B cell (primary cell): Measurements from ENCODE around the gene CAP2. TPM values are rescaled to one million over a fixed set of nuclear protein-coding genes. Genes with fewer than 3 reads are reported as not detected.
"Not testable (repeated sequence)": the region's sequence is repeated elsewhere in the genome, so short reads cannot be mapped to it uniquely, and the experiment has no call there.

Experiments
- ATAC-seq: fragments of 200-7000 bp; cut with Tn5 transposase; one replicate; pipeline ENCODE4 v1.10.0; 2021; ENCODE audit warnings: low read depth, mild to moderate bottlenecking, moderate number of reproducible peaks, moderate library complexity
- CTCF ChIA-PET: fragments of 350-600 bp; sonication (Branson Sonifier 250); formaldehyde crosslinking; loops from one replicate; lab custom pipeline; 2021; ENCODE audit warnings: antibody characterized with exemption, inconsistent platforms; lab: Charles Lee
- POLR2A ChIA-PET: fragments of 350-600 bp; sonication (Branson Sonifier 250); formaldehyde crosslinking; loops from one replicate; lab custom pipeline; 2021; ENCODE audit warnings: antibody characterized with exemption; lab: Charles Lee
- DNase-seq: peaks from one replicate; pipeline ENCODE4 v3.0.0; 2013
- H2AFZ ChIP-seq: 2 replicates; pipeline ENCODE4 v1.6.1; 2012; ENCODE audit warnings: mild to moderate bottlenecking, low read depth, low read length; ENCODE audit not compliant: insufficient read depth, poor library complexity, severe bottlenecking
- H3K27ac ChIP-seq, 2 donors: 1 replicate in 1 of 2; 2 replicates in 1 of 2; pipeline ENCODE4 v1.5.1; 2012 to 2013; ENCODE audit warnings: low read length in 2 of 2, mild to moderate bottlenecking in 2 of 2, moderate library complexity in 1 of 2
- H3K27me3 ChIP-seq, 4 experiments: fragments of 200-600 bp in 1 of 4; sonication (generic) in 1 of 4; replicated peaks in 1 of 4; 1 replicate in 2 of 4; 2 replicates in 2 of 4; pipeline versions ENCODE4 v1.6.1 to v1.7.0; 2013 to 2016; ENCODE audit warnings: low read length in 3 of 4, mild to moderate bottlenecking in 2 of 4, mixed read lengths in 1 of 4, moderate library complexity in 1 of 4; ENCODE audit not compliant: insufficient read depth in 4 of 4, control insufficient read depth in 3 of 4; ENCODE audit errors: control extremely low read depth in 1 of 4
- H3K36me3 ChIP-seq, 2 experiments: replicated peaks in 1 of 2; 1 replicate in 1 of 2; 2 replicates in 1 of 2; pipeline versions ENCODE4 v1.6.1 to v1.7.1; 2013; ENCODE audit warnings: low read length in 1 of 2; ENCODE audit not compliant: insufficient read depth in 2 of 2, control insufficient read depth in 1 of 2; ENCODE audit errors: control extremely low read depth in 1 of 2, extremely low read depth in 1 of 2
- H3K4me1 ChIP-seq, 2 donors: fragments of 200-600 bp in 1 of 2; sonication (generic) in 1 of 2; 1 replicate in 1 of 2; 2 replicates in 1 of 2; pipeline versions ENCODE4 v1.5.1 to v1.6.1; 2013 to 2017; ENCODE audit warnings: low read length in 2 of 2; ENCODE audit not compliant: control insufficient read depth in 2 of 2, insufficient read depth in 2 of 2
- H3K4me2 ChIP-seq: replicated peaks from 2 replicates; pipeline ENCODE3; 2012; ENCODE audit warnings: mild to moderate bottlenecking, low read depth, low read length; ENCODE audit not compliant: poor library complexity, severe bottlenecking
- H3K4me3 ChIP-seq, 5 experiments: fragments of 200-600 bp in 1 of 5; sonication (generic) in 1 of 5; 1 replicate in 3 of 5; 2 replicates in 2 of 5; pipeline versions ENCODE4 v1.5.1 to v1.7.0; 2011 to 2016; ENCODE audit warnings: low read length in 4 of 5, mild to moderate bottlenecking in 4 of 5, low read depth in 2 of 5, control low read depth in 1 of 5, moderate library complexity in 1 of 5; ENCODE audit not compliant: insufficient read depth in 1 of 5; ENCODE audit errors: control extremely low read depth in 1 of 5, extremely low read depth in 1 of 5
- H3K79me2 ChIP-seq: fragments of 200-600 bp; sonication (generic); one replicate; pipeline ENCODE4 v1.6.0; 2016; ENCODE audit warnings: low read length; ENCODE audit not compliant: control insufficient read depth, insufficient read depth
- H3K9ac ChIP-seq: fragments of 200-600 bp; sonication (generic); 2 replicates; pipeline ENCODE4 v1.6.1; 2017; ENCODE audit warnings: mild to moderate bottlenecking, low read length, moderate library complexity
- H3K9me3 ChIP-seq, 3 donors: one replicate each; pipeline versions ENCODE4 v1.6.1 to v1.7.1; 2013; ENCODE audit warnings: low read length in 2 of 3; ENCODE audit not compliant: control insufficient read depth in 2 of 3, insufficient read depth in 1 of 3; ENCODE audit errors: control extremely low read depth in 1 of 3
- H4K20me1 ChIP-seq: 2 replicates; pipeline ENCODE4 v1.6.0; 2012; ENCODE audit warnings: mild to moderate bottlenecking, low read length; ENCODE audit not compliant: insufficient read depth, control insufficient read depth, poor library complexity, severe bottlenecking
- H3K27ac Mint-ChIP-seq: one replicate; pipeline ENCODE4 v1.8.0; 2021; ENCODE audit warnings: mixed read lengths
- H3K27me3 Mint-ChIP-seq: one replicate; pipeline ENCODE4 v1.8.0; 2021; ENCODE audit warnings: mixed read lengths
- H3K4me1 Mint-ChIP-seq: one replicate; pipeline ENCODE4 v1.8.0; 2021; ENCODE audit warnings: mixed read lengths
- H3K4me3 Mint-ChIP-seq: one replicate; pipeline ENCODE4 v1.8.0; 2021; ENCODE audit warnings: mixed read lengths
- H3K9me3 Mint-ChIP-seq: one replicate; pipeline ENCODE4 v1.8.0; 2022; ENCODE audit warnings: mixed read lengths; ENCODE audit not compliant: insufficient read depth
- EZH2 ChIP-seq: IDR thresholded peaks from 2 replicates; pipeline ENCODE4 v1.6.1; 2012; ENCODE audit warnings: borderline replicate concordance, low read depth, mild to moderate bottlenecking, moderate library complexity, low read length; ENCODE audit not compliant: insufficient read depth, poor library complexity, severe bottlenecking
- WGBS: methylation state at CpG from one replicate; pipeline ENCODE4 v1.1.5; 2013; ENCODE audit warnings: missing lambda C conversion rate; ENCODE audit not compliant: insufficient coverage; 5-methylcytosine and 5-hydroxymethylcytosine counted together
- intact Hi-C: fragments of 100-400 bp; cut with micrococcal nuclease; formaldehyde crosslinking; loops from one replicate; pipeline ENCODE4 v1.10.0; 2022
- polyA plus RNA-seq: library from polyadenylated mRNA; depleted of rRNA; stranded (reverse); fragments of >200 nt; gene quantifications from 2 replicates; pipeline ENCODE4 v1.2.3, GENCODE V29; 2012
- total RNA-seq, 2 donors: library from RNA; stranded (reverse); fragments of 120-200 nt in 1 of 2; gene quantifications; 1 replicate in 1 of 2; 2 replicates in 1 of 2; pipeline versions ENCODE4 v1.2.3 to v1.2.4, GENCODE V29; 2013 to 2022
- TF ChIP-seq, protein P1 (sequence below): fragments of 200-600 bp; IDR thresholded peaks from one replicate; pipeline ENCODE4 v1.8.0; 2022; ENCODE audit warnings: antibody characterized with exemption, mild to moderate bottlenecking

Gene CAP2
- total and polyA plus RNA-seq, 2 donors (not counting 1 experiment from before 2014, with no cell fraction given): not detected

DNA sequence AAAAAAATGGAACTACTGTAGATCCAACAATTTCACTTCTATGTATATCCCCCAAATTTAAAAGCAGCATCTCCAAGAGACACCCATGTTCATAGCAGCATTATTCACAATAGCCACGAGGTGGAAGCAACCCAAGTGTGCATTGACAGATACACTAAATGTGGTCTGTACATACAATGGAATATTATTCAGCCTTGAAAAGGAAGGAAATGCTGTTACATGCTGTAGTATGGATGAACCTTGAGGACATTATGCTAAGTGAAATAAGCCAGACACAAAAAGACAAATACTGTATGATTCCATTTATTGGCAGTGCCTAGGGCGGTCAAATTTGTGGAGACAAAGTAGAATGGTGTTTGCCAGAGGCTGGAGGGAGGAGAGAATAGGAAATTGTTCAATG lies 34.2 kb downstream of the CAP2 start:
- Histone ChIP-seq H3K79me2 (no peaks in the 10 kb centered on the region), H2AFZ (no peak overlapping the region), H3K9me3 (no peaks in the 10 kb centered on the region), H3K4me3 (no peak overlapping the region), H3K36me3 (no peaks in the 10 kb centered on the region), H3K27me3 (no peaks in the 10 kb centered on the region), H3K4me1 (no peaks in the 10 kb centered on the region), H3K27ac (no peak overlapping the region), H4K20me1 (no peaks in the 10 kb centered on the region), H3K4me2 (no peak overlapping the region), H3K9ac (no peak overlapping the region)
- no peak overlapping the region for H3K4me3 Mint-ChIP-seq
- no CpG with 5 or more reads among the region's 2 CpGs for WGBS
- no peak for TF ChIP-seq EZH2
- TF ChIP-seq, protein P1, sequence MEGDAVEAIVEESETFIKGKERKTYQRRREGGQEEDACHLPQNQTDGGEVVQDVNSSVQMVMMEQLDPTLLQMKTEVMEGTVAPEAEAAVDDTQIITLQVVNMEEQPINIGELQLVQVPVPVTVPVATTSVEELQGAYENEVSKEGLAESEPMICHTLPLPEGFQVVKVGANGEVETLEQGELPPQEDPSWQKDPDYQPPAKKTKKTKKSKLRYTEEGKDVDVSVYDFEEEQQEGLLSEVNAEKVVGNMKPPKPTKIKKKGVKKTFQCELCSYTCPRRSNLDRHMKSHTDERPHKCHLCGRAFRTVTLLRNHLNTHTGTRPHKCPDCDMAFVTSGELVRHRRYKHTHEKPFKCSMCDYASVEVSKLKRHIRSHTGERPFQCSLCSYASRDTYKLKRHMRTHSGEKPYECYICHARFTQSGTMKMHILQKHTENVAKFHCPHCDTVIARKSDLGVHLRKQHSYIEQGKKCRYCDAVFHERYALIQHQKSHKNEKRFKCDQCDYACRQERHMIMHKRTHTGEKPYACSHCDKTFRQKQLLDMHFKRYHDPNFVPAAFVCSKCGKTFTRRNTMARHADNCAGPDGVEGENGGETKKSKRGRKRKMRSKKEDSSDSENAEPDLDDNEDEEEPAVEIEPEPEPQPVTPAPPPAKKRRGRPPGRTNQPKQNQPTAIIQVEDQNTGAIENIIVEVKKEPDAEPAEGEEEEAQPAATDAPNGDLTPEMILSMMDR: no peak
- intact Hi-C loops: no loop called here
- CTCF ChIA-PET: no interaction called here
- no peak for DNase-seq
- no peak overlapping the region for H3K27ac Mint-ChIP-seq
- ATAC-seq: no peak
- H3K9me3 Mint-ChIP-seq: peaks cover 2% of the 10 kb centered on the region
- POLR2A ChIA-PET: no interaction called here
- H3K4me1 Mint-ChIP-seq: no peaks in the 10 kb centered on the region
- H3K27me3 Mint-ChIP-seq: peaks cover 4% of the 10 kb centered on the region

DNA sequence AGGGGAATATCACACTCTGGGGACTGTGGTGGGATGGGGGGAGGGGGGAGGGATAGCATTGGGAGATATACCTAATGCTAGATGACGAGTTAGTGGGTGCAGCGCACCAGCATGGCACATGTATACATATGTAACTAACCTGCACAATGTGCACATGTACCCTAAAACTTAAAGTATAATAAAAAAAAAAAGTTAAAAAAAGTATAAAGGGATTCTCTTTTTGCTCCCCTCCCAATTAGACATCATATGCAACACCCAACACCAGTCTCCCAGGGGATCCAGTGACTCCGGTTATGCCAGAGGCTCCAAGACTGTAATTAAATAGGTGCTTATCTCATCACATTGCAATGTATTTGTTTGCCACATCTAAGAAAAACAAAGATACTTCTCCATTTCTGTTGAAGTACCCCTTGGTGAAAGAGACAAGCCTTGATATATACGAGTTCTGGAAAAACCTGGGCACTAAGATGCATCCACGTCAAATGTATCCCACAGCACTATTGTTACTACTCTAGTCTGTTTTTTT lies 35.3 kb downstream of the CAP2 start:
- H3K79me2 ChIP-seq, H3K27ac Mint-ChIP-seq, intact Hi-C loops, H3K36me3 ChIP-seq, H3K4me1 ChIP-seq, H2AFZ ChIP-seq, H3K9ac ChIP-seq, CTCF ChIA-PET, POLR2A ChIA-PET, H3K9me3 ChIP-seq, H3K4me3 ChIP-seq, H3K27ac ChIP-seq, ATAC-seq, H3K4me1 Mint-ChIP-seq, H3K27me3 Mint-ChIP-seq, H3K9me3 Mint-ChIP-seq, H3K4me2 ChIP-seq, DNase-seq, H3K27me3 ChIP-seq, H4K20me1 ChIP-seq, H3K4me3 Mint-ChIP-seq: not testable (repeated sequence)
- WGBS: 100% methylated on average over 1 of the region's 5 CpGs
